Sigmoid colon (tissue), 4 donors: Measurements from ENCODE around the gene MTX1.

Experiments used
- EP300 ChIP-seq, 4 donors: sonication (generic); formaldehyde crosslinking; IDR thresholded peaks; one replicate each; pipeline ENCODE4 v1.6.1; 2017; ENCODE audit warnings: antibody characterized with exemption in 4 of 4
- POLR2A ChIP-seq, 2 donors: fragments of 450-650 bp; IDR thresholded peaks; one replicate each; pipeline ENCODE4 v1.6.1; 2016; ENCODE audit warnings: antibody characterized with exemption in 2 of 2, mild to moderate bottlenecking in 2 of 2, moderate library complexity in 2 of 2
- POLR2AphosphoS5 ChIP-seq, 4 donors: sonication (generic); formaldehyde crosslinking; IDR thresholded peaks; one replicate each; pipeline ENCODE4 v1.6.1; 2017; ENCODE audit warnings: antibody characterized with exemption in 4 of 4
- TF ChIP-seq, protein P1 (sequence below), 4 experiments: fragments of 450-650 bp in 3 of 4; fragments of 200-600 bp in 1 of 4; IDR thresholded peaks; one replicate each; pipeline ENCODE4 v1.5.1; 2016 to 2019; ENCODE audit warnings: antibody characterized with exemption in 4 of 4, mild to moderate bottlenecking in 3 of 4, moderate library complexity in 2 of 4

DNA sequence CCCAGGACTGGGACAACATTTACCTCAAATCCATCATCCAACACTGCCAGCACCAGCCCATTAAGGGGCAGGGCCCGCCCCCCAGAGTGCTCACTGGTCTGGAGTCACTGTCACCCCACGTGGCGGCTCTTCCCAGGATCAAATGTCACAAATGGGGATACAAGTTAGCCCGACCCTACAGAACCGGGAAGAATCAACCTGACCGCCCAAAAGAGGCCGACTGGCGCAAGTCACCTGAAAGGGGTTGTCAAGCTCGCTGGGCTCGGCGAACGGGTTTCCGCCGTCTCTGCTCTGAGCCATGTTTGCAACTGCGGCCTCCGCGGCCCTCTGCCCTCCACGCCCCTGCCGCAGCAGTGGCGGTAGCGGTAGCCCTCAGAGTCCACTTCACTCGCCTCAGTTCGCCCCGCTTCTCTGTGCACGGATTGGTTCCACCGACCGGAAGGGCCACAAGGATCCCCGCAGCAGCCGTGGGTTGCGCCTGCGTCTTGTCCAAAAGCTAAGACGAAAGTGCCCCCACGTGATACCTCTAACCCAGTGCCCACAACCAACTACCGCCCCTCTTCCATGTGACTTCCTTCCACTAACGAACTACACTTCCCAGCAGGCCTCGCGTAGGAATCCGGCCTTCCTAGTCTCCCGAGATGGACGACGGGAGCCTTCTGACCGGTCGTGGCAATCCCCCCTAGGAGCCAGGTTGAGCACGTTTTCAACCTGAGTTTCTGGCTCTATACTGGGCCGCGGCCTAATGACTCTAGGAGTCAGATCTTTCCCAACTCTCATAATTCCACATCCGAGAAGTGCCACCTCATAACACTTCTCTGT lies 53.6 kb downstream of the MTX1 start, which contains the start of gene SCAMP3:
- TF ChIP-seq, protein P1, sequence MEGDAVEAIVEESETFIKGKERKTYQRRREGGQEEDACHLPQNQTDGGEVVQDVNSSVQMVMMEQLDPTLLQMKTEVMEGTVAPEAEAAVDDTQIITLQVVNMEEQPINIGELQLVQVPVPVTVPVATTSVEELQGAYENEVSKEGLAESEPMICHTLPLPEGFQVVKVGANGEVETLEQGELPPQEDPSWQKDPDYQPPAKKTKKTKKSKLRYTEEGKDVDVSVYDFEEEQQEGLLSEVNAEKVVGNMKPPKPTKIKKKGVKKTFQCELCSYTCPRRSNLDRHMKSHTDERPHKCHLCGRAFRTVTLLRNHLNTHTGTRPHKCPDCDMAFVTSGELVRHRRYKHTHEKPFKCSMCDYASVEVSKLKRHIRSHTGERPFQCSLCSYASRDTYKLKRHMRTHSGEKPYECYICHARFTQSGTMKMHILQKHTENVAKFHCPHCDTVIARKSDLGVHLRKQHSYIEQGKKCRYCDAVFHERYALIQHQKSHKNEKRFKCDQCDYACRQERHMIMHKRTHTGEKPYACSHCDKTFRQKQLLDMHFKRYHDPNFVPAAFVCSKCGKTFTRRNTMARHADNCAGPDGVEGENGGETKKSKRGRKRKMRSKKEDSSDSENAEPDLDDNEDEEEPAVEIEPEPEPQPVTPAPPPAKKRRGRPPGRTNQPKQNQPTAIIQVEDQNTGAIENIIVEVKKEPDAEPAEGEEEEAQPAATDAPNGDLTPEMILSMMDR (IDR thresholded peaks at IDR 0.05): no peak
- TF ChIP-seq POLR2AphosphoS5 (IDR thresholded peaks at IDR 0.05) (peak; percentile 75 to 91 (median 88)), POLR2A (IDR thresholded peaks at IDR 0.05) (peak; percentile 62 to 69), EP300 (IDR thresholded peaks at IDR 0.05) (peak in 1 of 4 donors; percentile 38)
